ENCODE measurements around the gene DHRS4. TPM values are rescaled to one million over a fixed set of nuclear protein-coding genes. Genes with fewer than 3 reads are reported as not detected.
"Not testable (repeated sequence)": the region's sequence is repeated elsewhere in the genome, so short reads cannot be mapped to it uniquely, and the experiment has no call there.

The DHRS4 gene
- total RNA-seq, 1 donor from 2014 or later: 59.0 TPM

DNA sequence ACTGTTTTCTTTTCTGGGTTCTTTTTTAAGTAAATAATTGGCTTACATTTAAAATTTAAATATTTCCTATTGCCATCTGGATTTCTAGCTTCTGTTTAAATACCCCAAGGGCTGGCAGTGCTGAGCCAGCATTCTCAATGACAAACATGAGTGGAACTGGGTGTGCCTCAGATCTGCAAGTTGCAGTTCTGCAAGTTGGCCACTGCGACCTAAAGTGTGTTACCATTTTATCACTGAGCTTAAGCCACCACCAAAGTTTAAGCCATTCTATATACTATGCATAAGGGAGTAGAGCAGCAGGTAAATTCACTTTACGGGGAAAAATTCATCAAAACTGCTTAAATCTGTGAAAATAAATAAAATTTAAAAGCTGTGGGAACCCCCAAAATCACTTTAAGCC is 23.6 kb downstream of the DHRS4 start:
- not testable (repeated sequence) for DNase-seq (ENCODE audit: low spot score)
- peak; percentile 99 for ATAC-seq

DNA sequence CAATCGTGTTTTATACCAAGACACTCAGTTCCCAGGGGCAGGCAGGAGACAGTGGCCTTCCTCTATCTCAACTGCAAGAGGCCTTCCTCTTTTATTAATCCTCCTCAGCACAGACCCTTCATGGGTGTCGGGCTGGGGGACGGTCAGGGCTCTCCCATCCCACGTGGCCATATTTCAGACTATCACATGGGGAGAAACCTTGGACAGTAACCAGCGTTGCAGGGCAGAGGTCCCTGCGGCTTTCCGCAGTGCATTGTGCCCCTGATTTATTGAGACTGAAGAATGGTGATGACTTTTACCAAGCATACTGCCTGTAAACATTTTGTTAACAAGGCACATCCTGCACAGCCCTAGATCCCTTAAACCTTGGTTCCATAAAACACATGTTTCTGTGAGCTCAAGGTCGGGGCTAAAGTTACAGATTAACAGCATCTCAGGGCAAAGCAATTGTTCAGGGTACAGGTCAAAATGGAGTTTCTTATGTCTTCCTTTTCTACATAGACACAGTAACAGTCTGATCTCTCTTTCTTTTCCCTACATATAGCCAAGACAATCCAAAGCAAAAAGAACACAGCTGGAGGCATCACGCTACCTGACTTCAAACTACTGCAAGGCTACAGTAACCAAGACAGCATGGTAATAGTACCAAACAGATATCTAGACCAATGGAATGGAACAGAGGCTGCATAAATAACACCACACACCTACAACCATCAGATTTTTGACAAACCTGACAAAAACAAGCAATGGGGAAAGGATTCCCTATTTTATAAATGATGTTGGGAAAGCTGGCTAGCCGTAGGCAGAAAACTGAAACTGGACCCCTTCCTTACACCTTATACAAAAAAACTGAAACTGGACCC is 28.6 kb downstream of the DHRS4 start:
- DNase-seq (ENCODE audit: low spot score); ATAC-seq: not testable (repeated sequence)

DNA sequence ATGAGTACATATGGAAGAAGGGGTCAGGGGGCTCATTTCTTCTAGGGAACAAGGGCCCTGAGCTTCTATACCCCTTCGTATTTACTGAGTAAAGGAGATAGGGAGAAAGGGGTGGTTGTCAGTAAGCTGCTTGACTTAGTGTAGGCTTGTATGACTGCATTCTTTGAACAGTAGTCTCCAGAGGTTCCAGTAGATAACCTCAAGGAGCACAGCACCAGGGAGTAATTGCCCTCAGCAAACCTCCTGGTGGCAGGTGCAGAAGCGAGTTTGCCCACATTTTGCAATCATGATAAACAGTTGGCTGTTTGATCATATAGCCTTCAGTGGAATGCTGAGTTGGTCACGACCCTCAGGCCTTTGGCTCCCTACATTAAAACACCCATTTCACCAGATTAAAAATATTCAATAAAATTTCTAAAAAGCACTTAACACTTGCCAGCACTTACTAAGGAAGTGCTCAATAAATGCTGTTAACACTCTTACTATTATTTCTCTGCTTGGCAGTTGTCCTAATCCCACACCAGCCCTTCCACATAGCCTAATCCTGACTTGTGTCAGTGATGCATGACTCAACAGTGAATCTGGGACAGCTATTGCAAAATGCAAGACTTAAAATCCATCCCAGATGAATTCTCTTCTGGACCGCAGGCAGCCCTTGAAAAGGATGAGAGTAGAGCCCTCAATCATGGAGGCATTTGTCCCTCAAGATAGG is 31.5 kb downstream of the DHRS4 start:
- ATAC-seq (no peak), DNase-seq (ENCODE audit: low spot score) (no peak)

DNA sequence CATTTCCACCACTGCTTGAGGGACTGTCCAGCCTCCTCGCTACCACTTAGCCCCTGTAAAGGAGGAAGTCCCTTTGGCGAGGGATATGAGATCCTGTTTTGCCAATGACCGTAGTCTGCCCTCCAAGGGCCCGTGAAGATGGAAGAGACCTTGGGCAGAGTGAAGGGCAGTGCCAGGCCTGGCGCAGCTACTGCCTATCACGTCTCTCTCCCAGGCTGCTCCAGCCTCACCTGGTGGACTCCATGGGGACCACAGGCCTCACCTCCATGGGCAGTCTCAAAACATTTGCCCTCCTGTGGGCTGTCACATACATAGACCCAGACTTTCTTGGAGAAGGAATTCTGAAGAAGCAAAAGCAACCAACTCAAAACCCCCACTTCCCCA is 34.6 kb downstream of the DHRS4 start:
- not testable (repeated sequence) for DNase-seq (ENCODE audit: low spot score)
- peak; percentile 8 for ATAC-seq

DNA sequence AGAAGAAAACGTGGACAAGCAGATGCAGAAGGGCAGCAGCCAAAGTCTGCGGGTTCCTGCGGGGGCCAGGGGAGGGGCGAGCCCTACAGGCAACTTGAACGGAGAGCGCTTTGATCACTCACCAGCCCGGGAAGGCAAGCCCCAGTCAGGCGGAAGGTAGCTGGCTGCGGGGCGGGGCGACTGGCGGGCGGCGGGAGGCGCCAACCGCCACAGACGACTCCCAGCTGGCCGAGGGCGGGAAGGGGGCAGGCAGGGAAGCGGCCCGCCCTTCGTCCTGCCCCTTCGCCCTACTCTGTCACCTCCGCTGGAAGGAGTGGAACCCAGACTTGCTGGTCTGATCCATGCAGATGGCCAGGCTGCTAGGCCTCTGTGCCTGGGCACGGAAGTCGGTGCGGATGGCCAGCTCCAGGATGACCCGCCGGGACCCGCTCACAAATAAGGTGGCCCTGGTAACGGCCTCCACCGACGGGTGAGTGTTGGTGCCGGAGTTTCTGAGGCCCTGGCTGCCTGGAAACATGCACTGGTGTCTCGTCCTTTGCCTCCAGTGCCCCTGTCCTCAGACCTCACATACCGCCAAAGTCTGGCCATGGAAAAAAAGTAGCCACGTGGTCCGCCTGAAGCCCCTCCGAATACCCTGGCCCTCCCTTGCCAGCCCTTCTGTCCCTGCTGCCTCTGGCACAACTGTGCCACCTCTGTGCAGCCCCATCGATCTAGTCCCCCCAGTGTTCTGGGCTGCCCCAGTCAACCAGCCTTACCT is 35.2 kb downstream of the DHRS4 start, which contains the start of gene DHRS4L2:
TSS of gene DHRS4L2 (plus strand) at position 323 of the 757 bp plus-strand sequence. CDS start at position 342, 19 bp downstream.
- ATAC-seq (peak; percentile 99), DNase-seq (ENCODE audit: low spot score) (peak; percentile 92)

DNA sequence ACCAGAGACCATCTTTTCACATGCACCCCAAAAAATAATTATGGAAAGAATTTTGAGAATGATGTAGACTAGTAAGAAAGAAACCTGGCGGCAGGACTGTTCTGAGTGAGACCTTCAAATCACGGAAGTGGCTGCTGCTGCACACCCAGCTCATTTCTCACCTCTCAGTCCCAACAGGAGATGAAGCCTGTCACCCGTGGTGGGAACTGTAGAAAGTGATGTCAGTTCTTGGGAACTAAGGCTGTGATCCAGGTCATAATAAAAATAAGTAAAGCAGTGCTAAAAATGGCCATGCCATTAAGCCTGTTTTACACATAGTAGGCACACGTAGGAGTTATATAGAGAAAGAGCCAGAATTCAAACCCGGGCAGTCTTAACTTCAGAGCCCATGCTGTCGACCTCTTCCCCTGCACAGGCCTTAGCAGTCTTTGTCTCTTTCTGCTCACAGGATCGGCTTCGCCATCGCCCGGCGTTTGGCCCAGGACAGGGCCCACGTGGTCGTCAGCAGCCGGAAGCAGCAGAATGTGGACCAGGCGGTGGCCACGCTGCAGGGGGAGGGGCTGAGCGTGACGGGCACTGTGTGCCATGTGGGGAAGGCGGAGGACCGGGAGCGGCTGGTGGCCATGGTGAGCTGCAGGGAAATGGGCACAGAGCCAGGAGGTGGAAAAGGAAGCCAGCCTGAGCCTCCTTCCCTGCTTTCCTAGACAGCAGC is 36.3 kb downstream of the DHRS4 start:
- not testable (repeated sequence) for ATAC-seq; DNase-seq (ENCODE audit: low spot score)

DNA sequence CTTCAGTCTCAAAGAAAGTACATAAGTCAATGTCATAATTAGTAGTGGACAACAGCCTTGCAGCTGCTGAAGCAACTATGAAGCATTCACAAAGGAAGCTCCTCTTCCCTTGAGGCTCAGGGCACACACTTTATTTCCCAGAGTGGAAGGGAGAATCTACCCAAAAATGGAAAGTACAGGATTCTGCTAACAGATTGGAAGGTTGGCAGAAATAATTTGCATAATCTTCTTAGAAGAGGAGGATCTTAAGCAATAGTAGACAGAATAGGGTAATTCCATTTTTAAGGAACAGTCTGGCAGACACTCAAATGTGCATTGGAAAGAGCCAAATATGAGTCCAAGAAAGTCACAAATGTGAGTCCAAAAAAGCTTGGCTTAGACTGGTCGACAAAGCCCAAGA is 37.4 kb downstream of the DHRS4 start:
- not testable (repeated sequence) for DNase-seq (ENCODE audit: low spot score); ATAC-seq

DNA sequence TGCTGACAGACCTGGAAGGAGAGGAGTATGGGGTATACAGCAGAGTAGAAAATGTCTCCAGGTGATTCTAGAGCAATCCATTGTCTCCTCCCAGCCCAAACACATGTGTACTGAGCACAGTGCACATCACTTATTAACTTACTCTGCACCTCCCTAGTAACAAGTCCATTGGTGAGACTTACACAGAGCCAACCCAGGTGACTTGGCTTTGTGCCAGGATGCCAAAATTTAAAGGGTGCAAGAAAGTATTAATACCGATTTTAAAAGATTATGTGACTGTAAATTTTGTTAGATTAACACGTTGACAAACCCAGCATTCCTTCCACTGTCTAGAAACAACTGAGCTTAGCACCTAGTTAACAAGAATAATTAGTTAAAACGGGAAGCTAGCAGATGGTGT is 39.5 kb downstream of the DHRS4 start:
- not testable (repeated sequence) for ATAC-seq; DNase-seq (ENCODE audit: low spot score)

DNA sequence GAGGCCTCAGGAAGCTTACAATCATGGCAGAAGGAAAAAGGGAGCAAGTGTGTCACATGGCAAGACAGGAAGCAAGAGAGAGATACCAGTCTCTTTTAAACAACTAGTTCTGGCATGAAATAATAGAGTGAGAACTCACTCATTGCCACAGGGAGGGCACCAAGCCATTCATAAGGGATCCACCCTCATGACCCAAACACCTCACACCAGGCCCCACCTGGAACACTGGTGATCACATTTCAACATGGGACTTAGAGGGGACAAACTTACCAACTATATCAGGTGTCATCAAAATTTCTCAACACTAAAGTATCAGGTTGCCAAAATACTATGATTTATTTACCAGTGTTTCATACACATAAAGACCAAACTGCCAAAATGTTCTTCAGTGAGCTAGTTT is 42.4 kb downstream of the DHRS4 start:
- not testable (repeated sequence) for DNase-seq (ENCODE audit: low spot score); ATAC-seq

DNA sequence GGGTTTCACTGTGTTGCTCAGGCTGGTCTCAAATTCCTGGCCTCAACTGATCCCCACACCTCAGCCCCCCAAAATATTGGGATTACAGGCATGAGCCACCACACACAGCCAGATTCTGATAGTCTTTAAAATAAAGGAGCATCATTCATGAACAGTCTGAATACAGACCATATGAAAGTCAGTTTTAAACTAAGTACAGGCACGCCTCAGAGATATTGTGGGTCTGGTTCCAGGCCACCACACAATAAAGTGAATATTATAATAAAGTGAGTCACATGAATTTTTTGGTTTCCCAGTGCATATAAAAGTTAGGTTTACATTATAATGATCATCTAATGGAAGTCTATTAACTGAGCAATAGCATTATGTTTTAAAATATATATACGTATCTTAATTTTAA is 43.3 kb downstream of the DHRS4 start:
- ATAC-seq; DNase-seq (ENCODE audit: low spot score): not testable (repeated sequence)

DNA sequence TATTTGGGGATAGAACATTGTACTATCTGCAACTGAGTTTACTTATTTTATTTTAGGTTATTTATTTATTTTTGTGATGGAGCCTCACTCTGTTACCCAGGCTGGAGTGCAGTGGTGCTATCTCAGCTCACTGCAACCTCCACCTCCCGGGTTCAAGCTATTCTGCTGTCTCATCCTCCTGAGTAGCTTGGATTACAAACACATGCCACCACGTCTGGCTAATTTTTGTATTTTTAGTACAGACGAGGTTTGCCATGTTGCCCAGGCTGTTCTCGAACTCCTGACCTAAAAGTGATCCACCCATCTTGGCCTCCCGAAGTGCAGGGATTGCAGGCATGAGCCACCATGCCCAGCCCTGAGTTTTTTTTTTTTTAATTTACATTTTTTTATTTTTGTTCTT is 46.1 kb downstream of the DHRS4 start:
- not testable (repeated sequence) for ATAC-seq; DNase-seq (ENCODE audit: low spot score)

DNA sequence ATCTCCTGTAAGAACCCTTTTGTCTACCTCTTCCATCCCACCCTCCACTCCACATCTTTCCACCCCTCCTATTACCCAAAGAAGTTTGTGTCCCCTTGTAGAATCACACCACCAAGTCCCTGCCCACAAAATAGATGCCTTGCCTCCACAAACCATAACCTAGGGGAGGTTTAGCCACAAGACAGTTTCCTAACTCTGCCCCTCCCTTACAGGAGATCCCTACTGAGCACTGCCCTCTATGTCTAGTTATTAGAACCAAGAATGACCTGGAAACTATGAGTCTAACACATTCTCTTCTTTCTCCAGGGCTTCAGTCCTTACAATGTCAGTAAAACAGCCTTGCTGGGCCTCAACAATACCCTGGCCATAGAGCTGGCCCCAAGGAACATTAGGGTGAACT is 47.5 kb downstream of the DHRS4 start:
- not testable (repeated sequence) for DNase-seq (ENCODE audit: low spot score); ATAC-seq

DNA sequence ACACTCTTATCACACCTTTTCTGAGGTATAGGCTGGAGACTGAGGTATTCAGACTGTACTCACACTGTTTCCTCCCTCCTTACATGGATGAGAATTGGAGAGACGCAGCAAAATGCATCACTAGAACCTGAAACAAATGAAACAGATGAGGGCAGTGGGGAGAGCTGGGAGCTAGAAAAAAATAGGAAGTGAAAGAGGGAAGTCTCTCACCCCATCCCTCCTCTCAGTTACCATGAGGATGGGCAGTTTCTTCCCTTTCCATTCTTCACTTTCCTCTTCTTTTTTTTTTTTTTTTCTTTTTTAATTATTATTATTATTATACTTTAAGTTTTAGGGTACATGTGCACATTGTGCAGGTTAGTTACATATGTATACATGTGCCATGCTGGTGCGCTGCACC is 48.1 kb downstream of the DHRS4 start:
- not testable (repeated sequence) for DNase-seq (ENCODE audit: low spot score); ATAC-seq

DNA sequence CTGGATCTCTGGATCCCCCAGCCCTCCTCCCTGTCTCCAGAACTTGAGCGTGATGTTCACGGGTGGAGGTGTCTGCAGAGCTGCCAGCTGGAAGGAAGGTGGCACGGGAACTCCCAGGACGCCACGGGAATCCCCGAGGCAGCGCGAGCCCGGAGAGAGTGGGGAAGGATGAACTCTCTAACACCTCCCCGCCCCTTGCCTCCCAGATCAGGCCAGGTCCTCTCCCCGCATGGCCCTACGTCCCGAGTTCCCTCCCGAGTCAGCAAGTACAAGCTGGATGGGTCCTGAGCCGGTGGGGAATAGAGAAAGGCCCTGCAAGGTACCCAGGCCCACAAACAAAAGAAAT is 52.9 kb downstream of the DHRS4 start:
- DNase-seq (ENCODE audit: low spot score): not testable (repeated sequence)
- peak; percentile 60 for ATAC-seq

DNA sequence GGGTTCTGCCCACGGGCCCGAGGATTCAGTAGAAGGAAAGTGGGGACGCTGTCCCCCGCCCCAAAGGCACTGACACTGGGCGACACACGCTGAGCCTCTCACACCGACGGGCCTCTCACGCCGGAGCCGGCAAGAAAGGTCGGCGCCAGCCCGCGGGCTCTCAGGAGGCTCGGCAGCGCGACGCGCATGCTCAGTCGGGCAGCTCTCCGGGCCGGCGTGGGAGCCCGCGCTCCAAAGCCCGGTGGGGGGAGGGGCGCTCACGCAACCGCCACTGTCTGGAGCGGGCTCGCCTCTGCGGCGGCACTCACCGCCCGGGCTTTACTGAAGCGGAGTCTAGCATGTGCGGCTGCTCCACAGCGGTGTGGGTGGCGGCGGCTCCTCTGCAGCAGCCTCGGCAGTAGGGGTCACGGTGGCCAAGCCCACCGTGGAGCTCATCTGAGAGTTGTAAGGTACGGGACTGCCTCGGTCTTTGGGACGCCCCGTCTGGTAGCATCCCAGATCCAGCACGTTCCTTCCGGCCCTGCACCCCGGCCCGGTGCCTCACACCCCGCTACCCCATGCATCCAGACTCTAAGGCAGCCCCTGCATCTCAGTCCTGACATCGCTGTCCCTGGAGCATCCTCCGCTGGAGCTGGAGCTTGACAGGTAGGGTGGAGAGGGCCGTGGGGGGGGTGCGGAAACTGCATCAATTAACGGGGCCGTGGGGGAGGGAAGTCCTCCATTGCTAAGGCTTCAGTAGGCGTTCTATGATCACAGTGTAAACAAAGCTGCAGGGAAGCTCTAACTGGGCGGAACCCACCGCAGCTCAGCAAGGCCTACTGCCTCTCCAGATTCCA is 53.5 kb downstream of the DHRS4 start:
- peak; percentile 75 for DNase-seq (ENCODE audit: low spot score)
- peak; percentile 96 for ATAC-seq

DNA sequence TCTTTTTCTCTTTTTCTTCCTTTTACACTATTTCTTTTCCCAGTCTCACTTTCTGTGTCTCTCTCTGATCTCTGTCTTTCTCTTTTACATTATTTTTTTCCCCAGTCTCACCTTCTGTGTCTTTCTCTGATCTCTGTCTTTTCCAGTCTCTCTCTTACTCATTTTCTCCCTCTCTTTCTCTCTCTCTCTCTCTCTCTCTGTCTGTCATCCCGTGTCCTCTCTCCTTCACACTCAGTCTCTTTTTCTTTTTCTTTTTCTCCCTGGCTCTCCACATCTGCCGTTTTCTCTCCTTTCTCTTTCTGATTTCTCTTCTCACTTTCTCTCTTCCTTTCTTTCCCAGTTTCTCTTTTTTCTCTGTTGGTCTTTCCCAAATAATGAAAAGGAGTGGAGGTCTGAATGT is 57.5 kb downstream of the DHRS4 start:
- no peak for ATAC-seq

DNA sequence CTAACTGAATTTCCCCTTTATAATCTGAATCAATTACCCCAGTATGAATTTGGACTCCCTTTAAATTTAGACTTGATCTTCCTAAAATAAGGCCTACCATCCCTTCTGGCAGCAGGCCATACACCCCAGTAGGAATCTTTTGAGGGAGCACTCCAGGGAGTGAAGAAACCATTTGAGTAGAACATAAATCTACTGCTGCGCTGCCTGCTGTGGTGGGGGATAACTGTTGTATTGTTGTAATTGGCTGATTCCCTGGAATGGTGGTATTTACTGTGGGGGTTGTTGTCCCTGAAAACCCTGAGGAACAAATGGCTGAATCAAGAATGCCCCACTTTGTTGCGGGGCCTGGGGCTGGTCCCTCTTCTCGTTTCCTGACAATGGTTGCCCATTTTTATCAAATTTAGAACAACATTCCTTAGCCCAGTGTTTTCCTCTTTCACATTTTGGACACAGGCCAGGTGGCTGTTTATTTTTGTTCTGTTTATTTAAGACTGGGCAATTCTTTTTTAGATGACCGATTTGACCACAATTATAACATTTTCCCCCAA is 59.2 kb downstream of the DHRS4 start:
- not testable (repeated sequence) for ATAC-seq; DNase-seq (ENCODE audit: low spot score)

More for the DNA sequence above, 57.5 kb downstream of the DHRS4 start:
- no peak for DNase-seq (ENCODE audit: low spot score)

DNA sequence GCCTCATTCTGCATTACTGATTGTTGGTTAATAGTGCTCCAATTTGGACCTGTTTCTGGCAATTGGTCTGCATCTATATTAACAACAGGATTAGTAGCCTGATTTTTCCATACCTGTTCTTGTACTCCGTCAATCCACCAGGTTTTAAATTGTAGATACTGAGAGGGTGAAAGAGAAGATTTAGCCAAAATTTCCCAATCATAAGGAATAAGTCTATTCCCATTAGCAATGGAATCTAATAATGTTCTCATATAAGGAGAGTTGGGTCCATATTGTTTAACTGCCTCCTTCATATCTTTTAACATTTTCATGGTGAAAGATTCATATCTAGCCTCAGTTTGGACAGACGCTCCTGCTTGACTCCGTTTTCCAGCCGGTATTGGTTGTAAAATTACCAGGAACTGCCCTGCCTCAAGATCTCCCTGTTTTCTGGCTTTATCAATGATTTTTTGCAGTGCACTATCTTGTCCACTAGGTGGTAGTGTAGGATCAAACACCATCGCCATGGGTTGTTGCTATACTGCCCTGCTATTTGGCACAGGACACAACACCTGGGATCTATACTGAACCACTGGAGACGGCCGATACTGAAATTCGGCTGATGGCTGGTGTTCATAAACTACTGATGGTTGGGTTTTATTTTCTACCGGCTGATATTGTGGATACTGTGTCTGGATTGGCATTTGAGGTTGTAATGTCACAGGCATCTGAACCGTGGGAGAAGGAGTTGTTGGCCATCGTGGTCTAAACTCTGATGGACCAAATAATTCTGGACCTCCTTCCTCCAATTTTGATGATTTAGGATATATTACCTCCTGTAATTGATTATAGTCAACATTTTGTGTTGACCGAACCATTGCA is 60.3 kb downstream of the DHRS4 start:
- DNase-seq (ENCODE audit: low spot score) (no peak), ATAC-seq (peak; percentile 98)

Data from left lobe of liver (tissue), 2 donors.